Smooth muscle cell (in vitro differentiated cells): ENCODE measurements around the gene SPTSSB. TPM values are rescaled to one million over a fixed set of nuclear protein-coding genes. Genes with fewer than 3 reads are reported as not detected.

Source experiments
- DNase-seq: peaks from one replicate; lab custom pipeline; 2025; ENCODE audit not compliant: unreplicated experiment; lab: John Stamatoyannopoulos, UW
- H2AFZ ChIP-seq: fragments of 200-600 bp; sonication (generic); 2 replicates; pipeline ENCODE4 v1.6.0; 2016; ENCODE audit warnings: antibody characterized with exemption, low read depth, mild to moderate bottlenecking
- H3F3A ChIP-seq: fragments of 200-600 bp; sonication (generic); 2 replicates; pipeline ENCODE4 v1.6.0; 2017; ENCODE audit warnings: antibody characterized with exemption, low read depth
- H3K27ac ChIP-seq: fragments of 200-600 bp; sonication (generic); 2 replicates; pipeline ENCODE4 v1.5.1; 2016; ENCODE audit warnings: low read depth, mild to moderate bottlenecking
- H3K27me3 ChIP-seq: fragments of 200-600 bp; sonication (generic); 2 replicates; pipeline ENCODE4 v1.6.1; 2016; ENCODE audit warnings: low read depth, mild to moderate bottlenecking
- H3K36me3 ChIP-seq: fragments of 200-600 bp; sonication (generic); 2 replicates; pipeline ENCODE4 v1.5.1; 2016; ENCODE audit warnings: low read depth
- H3K4me1 ChIP-seq: fragments of 200-600 bp; sonication (generic); 2 replicates; pipeline ENCODE4 v1.5.1; 2016; ENCODE audit warnings: low read depth
- H3K4me2 ChIP-seq: fragments of 200-600 bp; sonication (generic); 2 replicates; pipeline ENCODE4 v1.6.0; 2016; ENCODE audit warnings: mild to moderate bottlenecking
- H3K4me3 ChIP-seq: fragments of 200-600 bp; sonication (generic); 2 replicates; pipeline ENCODE4 v1.5.1; 2016; ENCODE audit warnings: mild to moderate bottlenecking
- H3K79me2 ChIP-seq: fragments of 200-600 bp; sonication (generic); 2 replicates; pipeline ENCODE4 v1.6.0; 2016; ENCODE audit warnings: low read depth, mild to moderate bottlenecking
- H3K9ac ChIP-seq: fragments of 200-600 bp; sonication (generic); 2 replicates; pipeline ENCODE4 v1.6.0; 2016; ENCODE audit warnings: low read depth
- H3K9me3 ChIP-seq: fragments of 200-600 bp; sonication (generic); replicated peaks from 2 replicates; pipeline ENCODE4 v1.5.1; 2016; ENCODE audit warnings: low read depth
- H4K20me1 ChIP-seq: fragments of 200-600 bp; sonication (generic); 2 replicates; pipeline ENCODE4 v1.6.0; 2016; ENCODE audit warnings: low read depth
- WGBS: methylation state at CpG from one replicate; pipeline ENCODE4 v1.1.7; 2016; ENCODE audit warnings: low lambda C conversion rate; 5-methylcytosine and 5-hydroxymethylcytosine counted together
- polyA plus RNA-seq: library from polyadenylated mRNA; unstranded; fragments of >200 nt; fragmentation: Nextera tagmentation; extraction: Ambion mirVana; gene quantifications from 2 replicates; pipeline ENCODE4 v1.2.1, GENCODE V29; 2016
- total RNA-seq: library from RNA; depleted of rRNA; stranded (reverse); fragments of >200 nt; gene quantifications from 2 replicates; pipeline ENCODE4 v1.2.3, GENCODE V29; 2014
- TF ChIP-seq, protein P1 (sequence below): fragments of 200-600 bp; sonication (generic); IDR thresholded peaks from 2 replicates; pipeline ENCODE4 v1.5.1; 2017; ENCODE audit warnings: borderline replicate concordance, mild to moderate bottlenecking, antibody characterized with exemption; ENCODE audit not compliant: insufficient read depth, poor library complexity, severe bottlenecking

The SPTSSB gene
- total and polyA plus RNA-seq, 2 experiments from 2014 or later, result 0.41 to 1.0 TPM

DNA sequence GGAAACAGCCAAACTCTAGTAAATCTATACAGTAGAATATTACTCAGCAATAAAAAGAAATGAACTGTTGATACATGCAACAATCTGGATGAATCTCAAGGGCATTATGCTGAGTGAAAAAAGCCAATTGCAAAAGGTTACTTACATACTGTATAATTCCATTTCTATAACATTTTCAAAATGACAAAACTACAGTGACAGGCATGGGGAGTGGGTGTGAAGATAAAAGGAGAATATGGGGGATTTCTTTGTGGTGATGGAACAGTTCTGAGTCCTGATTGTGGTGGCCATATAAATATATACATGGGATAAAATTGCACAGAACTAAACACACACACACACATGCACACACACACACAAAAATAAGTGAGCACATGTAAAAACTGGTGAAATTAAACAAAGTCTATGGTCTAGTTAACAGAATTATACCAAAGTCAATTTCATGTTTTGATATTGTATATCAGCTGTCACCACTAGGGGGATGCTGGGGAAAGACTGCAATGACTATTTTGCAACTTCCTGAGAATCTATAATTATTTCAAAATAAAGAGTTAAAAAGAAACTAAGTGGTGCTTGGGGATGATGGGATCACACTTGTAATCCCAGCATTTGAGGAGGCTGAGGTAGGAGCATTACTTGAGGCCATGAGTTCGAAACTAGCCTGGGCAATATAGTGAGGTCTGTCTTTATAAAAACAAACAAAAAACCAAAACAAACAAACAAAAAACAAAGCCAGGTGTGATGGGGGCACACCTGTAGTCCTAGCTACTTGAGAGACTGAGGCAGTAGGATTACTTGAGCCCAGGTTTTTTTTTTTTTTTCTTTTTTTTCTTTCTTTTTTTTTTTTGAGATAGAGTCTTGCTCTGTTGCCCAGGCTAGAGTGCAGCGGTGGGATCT is 66.0 kb downstream of the SPTSSB start:
- Histone ChIP-seq H3K27me3 (no peaks in the 10 kb centered on the region), H2AFZ (no peak overlapping the region), H3K9me3 (no peaks in the 10 kb centered on the region), H3K27ac (no peak overlapping the region), H3K4me2 (no peak overlapping the region), H3F3A (no peaks in the 10 kb centered on the region), H3K4me3 (no peak overlapping the region), H3K36me3 (no peaks in the 10 kb centered on the region), H4K20me1 (no peaks in the 10 kb centered on the region), H3K9ac (no peak overlapping the region), H3K4me1 (no peaks in the 10 kb centered on the region), H3K79me2 (no peaks in the 10 kb centered on the region)
- DNase-seq, result no peak
- TF ChIP-seq, protein P1, sequence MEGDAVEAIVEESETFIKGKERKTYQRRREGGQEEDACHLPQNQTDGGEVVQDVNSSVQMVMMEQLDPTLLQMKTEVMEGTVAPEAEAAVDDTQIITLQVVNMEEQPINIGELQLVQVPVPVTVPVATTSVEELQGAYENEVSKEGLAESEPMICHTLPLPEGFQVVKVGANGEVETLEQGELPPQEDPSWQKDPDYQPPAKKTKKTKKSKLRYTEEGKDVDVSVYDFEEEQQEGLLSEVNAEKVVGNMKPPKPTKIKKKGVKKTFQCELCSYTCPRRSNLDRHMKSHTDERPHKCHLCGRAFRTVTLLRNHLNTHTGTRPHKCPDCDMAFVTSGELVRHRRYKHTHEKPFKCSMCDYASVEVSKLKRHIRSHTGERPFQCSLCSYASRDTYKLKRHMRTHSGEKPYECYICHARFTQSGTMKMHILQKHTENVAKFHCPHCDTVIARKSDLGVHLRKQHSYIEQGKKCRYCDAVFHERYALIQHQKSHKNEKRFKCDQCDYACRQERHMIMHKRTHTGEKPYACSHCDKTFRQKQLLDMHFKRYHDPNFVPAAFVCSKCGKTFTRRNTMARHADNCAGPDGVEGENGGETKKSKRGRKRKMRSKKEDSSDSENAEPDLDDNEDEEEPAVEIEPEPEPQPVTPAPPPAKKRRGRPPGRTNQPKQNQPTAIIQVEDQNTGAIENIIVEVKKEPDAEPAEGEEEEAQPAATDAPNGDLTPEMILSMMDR, result peak; percentile 71
- WGBS, result 98% methylated on average over 2 of the region's 2 CpGs

DNA sequence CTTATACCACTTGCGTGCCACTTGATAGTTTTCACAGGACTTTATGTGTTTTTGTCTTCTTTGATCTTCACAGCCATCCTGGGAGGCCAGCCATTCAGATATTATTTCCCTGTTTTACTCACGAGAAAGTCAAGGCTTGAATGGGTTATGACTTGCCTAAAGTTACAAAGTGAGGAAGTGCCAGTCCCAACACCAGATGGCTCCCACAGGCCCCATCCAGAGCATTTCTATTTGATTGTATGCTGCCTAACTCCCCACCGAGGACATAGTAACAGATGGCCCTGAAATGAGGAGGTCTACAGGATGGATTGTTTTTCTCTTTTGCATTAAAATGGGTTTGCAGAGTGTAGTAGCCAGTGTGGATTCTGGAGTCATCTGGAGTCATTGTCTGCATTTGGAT is 74.5 kb downstream of the SPTSSB start:
- 91% methylated on average over 3 of the region's 3 CpGs for WGBS
- Histone ChIP-seq H2AFZ (no peak overlapping the region), H3K4me3 (no peak overlapping the region), H3K9me3 (peaks cover 7% of the 10 kb centered on the region), H3K79me2 (no peaks in the 10 kb centered on the region), H3K4me2 (no peak overlapping the region), H3K9ac (no peak overlapping the region), H4K20me1 (no peaks in the 10 kb centered on the region), H3K4me1 (no peaks in the 10 kb centered on the region), H3K27me3 (no peaks in the 10 kb centered on the region), H3K36me3 (no peaks in the 10 kb centered on the region), H3F3A (no peaks in the 10 kb centered on the region), H3K27ac (no peak overlapping the region)
- no peak for DNase-seq
- TF ChIP-seq, protein P1, result no peak

DNA sequence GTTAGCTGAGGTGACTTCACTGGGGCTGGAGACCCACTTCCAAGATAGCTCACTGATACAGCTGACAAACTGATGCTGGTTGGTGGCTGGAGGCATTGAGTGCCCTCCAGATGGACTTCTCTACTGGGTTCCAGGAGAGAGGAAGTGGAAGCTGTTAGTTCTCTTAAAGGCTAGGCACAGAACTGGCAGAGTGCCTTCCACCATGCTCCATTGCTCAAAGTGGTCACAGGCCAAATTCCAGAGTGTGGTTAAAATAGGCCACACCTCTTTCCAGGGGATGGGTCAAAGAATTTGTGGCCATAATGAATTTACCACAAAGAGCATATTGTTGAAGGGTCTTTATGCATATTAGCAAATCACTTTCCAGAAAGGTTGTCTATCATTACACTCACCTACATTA is 76.0 kb downstream of the SPTSSB start:
- no peak overlapping the region for H3K9ac ChIP-seq
- no peaks in the 10 kb centered on the region for H3K79me2 ChIP-seq
- no peaks in the 10 kb centered on the region for H3K27me3 ChIP-seq
- TF ChIP-seq, protein P1, result no peak
- H3K36me3 ChIP-seq, result no peaks in the 10 kb centered on the region
- H4K20me1 ChIP-seq, result no peaks in the 10 kb centered on the region
- no peaks in the 10 kb centered on the region for H3K4me1 ChIP-seq
- no peak overlapping the region for H3K4me2 ChIP-seq
- no peak overlapping the region for H3K4me3 ChIP-seq
- no peak for DNase-seq
- H3K27ac ChIP-seq, result no peak overlapping the region
- no peaks in the 10 kb centered on the region for H3F3A ChIP-seq
- no peak overlapping the region for H2AFZ ChIP-seq
- peaks cover 7% of the 10 kb centered on the region for H3K9me3 ChIP-seq

Other genes starting within 250 kb of the SPTSSB start
- 70.1 and 84.7 TPM in 2 replicates for gene NMD3, start 150.2 kb downstream of the SPTSSB start, total RNA-seq
- 32.8 and 40.2 TPM in 2 replicates for gene NMD3, start 150.2 kb downstream of the SPTSSB start, polyA plus RNA-seq
- not detected in 2 replicates for gene OTOL1, start 125.3 kb upstream of the SPTSSB start, total RNA-seq
- not detected in 2 replicates for gene OTOL1, start 125.3 kb upstream of the SPTSSB start, polyA plus RNA-seq